NCI-H2081 treated with DMSO at 0.1 percent for 48 hours (cell line): ENCODE results near the gene SPNS2.
"Not testable (repeated sequence)": the region's sequence is repeated elsewhere in the genome, so short reads cannot be mapped to it uniquely, and the experiment has no call there.

Experiments used
- DNase-seq: peaks from one replicate; lab custom pipeline; 2025; lab: John Stamatoyannopoulos, UW

Gene SPNS2

DNA sequence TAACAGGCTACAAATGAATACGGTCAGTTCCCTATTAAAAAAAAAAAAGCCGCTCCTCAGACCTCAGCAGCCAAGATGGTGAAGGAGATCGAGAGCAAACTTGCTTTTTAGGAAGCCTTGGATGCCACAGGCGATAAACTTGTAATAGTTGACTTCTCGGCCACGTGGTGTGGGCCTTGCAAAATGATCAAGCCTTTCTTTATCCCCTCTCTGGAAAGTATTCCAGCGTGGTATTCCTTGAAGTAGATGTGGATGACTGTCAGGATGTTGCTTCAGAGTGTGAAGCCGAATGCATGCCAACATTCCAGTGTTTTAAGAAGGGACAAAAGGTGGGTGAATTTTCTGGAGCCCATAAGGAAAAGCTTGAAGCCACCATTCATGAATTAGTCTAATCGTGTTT lies 73.5 kb downstream of the SPNS2 start:
- DNase-seq: no peak

DNA sequence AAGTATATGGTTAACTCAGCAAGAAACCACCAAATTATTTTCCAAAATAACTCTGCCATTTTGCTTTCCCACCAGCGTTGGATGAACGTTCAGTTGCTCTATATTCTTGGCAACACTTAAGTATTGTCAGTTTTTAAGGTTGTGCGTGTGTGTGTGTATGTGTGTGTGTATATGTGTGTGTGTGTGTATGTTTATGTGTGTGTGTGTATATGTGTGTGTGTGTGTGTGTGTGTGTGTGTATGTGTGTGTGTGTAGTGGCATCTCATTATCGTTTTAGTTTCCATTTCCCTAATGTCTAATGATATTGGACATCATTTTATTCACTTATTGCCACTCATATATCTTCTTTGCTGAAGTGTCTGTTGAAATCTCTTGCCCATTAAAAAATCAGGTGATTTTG lies 74.4 kb downstream of the SPNS2 start:
- DNase-seq: no peak

DNA sequence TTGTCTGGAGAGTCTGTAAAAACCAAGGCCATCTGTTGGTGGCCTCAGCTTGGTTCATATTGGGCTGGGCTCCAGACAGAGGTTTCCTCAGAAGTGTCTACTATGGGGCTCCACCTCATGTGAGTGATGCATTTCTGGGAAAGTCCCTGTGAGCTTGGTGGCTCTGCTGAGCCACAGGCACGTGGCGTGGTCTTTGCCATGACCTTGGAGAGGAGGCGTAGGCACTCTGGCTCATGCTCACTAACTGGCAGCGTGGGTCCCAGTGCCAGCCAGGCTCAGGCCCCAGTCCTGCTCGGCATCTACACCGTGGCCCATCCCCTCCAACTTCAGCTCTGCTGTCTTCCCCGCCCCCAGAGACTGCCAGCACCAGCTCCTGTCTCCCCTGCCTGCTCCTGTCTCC lies 75.0 kb downstream of the SPNS2 start:
- DNase-seq: no peak

DNA sequence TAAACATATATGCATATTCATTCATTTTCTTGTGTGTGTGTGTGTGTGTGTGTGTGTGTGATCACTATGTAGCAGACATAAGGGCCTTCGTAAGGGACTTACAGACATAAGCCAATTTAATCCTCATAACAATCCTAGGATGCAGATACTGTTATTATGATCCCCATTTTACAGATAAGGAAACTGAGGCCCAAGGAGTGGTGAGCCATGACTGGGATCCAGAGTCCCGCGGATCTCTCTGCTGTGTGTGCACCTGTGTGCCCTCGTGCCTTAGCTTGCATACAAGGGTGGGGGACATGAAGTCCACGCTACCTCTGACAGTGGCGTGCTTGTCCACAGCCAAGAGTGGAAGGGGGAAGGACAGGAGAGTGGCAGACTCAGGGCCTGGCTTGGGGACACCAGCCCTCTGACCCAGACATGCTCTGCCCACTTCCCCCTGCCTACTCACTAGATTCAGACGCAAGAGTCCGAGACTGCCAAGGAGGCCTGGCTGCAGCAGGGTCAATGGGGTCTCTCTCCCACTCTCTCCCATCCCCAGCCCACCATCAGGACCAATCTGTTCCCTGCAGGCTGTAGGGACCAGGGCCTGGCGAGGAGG lies 75.9 kb downstream of the SPNS2 start:
- DNase-seq: no peak

DNA sequence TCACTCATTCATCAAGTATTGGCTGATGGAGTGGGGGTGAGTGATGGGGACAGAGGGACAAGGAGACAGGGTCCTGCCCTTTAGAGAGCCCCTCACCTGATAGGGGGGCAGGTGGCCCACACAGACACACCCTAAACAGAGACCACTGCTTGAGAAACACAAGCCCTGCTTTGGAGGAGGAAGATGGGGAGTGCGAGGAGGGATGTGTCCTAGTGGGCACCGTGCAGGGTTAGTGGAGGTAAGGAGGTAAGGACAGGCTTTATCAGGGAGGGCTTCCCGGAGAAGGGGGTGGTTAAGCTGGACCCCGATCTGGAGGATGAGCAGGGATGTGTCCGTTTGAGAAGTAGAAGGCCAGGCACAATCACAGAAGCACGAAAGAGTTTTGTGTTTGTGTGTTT lies 77.5 kb downstream of the SPNS2 start:
- no peak for DNase-seq

DNA sequence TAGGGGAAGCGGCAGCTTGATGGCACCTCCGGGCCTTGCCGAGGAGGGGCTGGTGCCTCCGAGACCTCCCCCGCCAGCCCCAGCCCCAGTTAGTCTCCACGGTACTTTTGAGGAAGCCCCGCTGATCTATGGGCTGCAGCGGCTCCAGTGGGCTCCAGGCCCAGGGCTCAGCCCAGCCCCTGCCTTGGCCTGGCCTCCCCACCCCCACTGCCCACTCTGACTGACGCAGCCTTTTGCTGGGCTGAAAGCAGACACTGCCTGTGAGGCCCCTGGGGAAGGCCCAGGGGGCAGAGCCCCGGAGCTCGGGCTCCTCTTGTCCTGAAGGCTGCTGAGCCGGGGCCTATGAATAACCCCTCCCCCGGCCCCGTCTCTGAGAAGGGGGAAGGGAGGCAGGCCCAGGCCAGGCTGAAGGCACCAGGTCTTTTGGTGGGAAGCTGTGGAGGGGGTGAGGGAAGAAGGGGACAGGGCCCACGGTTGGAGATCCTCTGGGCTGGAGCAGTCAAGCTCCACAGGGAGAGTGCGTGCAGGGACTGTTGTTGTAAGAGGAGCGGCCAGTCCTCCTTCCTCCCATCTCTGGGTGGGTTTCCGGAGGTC lies 78.1 kb downstream of the SPNS2 start:
- DNase-seq: no peak

DNA sequence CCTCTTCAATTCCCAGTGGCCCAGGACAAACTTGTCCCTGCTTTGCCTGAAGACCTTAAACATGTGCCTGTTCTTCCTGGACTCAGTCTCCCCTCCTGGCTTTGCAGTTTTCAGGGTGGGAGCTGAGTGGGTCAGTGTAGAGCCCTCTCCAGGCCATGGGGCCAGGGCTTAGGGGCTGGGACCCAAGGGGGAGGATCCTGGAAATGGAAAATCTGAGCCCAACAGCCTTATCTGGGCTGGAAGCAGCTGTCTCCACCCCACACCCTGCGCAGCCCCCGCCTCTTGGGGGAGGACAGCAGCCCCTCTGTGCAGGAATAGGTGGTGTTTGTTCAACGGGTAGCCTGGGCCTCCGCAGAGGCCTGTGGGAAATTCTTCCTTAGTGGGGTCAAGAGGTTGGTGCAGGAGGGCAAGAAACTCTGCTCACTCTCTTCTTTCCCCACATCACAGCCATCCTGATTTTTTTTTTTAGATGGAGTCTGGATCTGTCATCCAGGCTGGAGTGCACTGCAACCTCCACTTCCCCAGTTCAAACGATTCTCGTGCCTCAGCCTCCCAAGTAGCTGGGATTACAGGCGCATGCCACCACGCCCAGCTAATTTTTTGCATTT lies 78.8 kb downstream of the SPNS2 start:
- no peak for DNase-seq

DNA sequence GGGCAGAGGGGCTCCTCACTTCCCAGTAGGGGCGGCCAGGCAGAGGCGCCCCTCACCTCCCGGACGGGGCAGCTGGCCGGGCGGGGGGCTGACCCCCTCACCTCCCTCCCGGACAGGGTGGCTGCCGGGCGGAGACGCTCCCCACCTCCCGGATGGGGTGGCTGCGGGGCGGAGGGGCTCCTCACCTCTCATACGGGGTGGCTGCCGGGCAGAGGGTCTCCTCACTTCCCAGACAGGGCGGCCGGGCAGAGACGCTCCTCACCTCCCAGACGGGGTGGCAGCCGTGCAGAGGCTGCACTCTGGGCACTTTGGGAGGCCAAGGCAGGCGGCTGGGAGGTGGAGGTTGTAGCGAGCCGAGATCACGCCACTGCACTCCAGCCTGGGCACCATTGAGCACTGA lies 79.7 kb downstream of the SPNS2 start:
- not testable (repeated sequence) for DNase-seq

DNA sequence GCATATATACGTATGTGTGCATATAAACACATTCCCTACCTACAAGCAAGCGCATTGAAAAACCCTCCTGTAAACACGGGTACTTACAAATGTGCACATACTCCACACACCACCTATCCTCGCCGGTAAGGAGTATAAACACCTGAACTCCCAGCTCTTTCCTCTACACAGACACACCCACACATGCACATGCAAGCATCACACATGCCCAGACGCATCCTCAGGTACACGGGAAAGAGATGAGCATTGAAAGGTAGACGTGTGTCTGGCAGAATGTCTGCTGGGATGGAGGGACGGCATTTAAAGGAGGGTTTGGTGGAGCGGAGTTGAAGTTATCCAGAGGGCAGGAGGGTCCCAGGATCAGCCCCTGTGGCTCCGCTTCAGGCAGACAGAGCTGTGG lies 81.0 kb downstream of the SPNS2 start:
- DNase-seq: no peak

DNA sequence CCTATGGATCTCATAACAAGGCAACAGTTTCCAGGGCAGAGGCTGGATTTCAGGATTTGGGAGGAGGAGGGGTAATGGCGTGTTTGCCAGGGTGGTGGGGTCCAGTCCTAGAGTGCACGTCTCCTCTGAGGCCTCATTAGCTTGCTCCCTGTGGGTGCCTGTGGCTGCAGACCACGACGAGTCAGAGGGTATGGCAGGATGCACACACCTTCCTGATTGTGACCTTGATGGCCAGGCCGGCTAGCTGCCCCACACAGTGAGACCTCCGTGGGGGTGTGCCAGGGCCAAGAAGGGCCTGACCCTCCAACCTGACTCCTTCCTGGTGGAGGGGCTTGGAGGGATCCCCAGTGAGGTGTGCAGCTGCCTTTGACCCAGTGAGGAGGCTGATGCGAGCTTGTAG lies 81.6 kb downstream of the SPNS2 start:
- DNase-seq: no peak

DNA sequence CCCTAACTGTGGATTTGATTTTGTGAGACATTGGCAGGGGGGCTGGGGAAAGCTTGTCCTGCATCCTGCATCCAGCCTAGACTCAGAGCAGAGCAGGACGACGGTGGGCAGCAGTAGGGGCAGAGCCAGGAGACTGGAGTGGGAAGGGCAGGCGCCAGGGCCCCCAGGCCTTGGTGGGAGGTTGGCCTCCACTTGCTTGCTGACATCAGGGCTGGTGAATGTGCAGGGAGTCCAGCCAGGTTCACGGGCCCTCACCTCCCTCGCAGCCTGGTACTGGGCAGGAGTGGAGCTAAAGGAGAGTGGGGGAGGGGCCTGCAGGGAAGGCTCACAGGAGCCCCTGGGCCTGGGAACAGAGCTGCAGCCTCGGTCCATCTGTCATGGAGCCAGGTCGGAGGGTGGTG lies 83.4 kb downstream of the SPNS2 start:
- DNase-seq: no peak

DNA sequence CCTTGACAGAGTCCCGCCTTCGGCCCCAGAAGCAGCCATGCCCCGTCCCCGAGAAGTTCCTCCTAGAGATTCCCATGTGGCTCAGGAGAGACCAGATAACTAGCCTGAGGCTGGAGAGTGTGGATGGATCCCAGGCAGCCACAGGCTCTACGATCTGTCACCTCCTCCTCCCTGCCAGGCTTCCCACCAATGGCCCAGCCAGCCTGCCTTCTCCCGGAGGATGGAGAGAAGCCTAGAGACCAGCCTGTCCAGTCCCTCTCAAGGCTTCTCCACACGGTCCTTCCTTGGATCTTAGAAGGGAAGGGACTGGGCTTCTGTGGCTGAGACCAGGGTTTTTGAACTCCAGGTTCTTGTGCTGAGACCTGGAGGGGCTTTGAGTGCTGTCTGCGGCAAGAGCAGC lies 84.0 kb downstream of the SPNS2 start:
- no peak for DNase-seq

DNA sequence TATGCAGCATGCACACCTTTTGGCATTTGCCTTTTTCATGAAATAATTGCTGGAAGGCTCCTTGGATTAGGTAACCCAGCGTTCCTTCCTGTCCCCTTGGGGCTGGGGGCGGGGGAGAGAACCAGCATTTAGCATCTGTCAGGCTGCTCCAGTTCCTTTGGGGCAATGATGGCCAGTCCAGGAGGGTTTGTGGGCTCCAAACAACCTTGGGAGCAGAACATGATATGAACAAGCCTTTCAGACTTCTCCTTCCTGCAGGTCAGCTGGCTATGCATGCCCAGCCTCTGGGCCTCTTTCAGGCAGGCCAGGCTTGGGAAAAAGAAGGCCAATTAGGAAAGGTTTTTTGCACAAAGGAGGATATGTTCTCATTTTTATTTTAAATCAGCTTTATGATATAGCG lies 84.5 kb downstream of the SPNS2 start:
- DNase-seq: no peak

DNA sequence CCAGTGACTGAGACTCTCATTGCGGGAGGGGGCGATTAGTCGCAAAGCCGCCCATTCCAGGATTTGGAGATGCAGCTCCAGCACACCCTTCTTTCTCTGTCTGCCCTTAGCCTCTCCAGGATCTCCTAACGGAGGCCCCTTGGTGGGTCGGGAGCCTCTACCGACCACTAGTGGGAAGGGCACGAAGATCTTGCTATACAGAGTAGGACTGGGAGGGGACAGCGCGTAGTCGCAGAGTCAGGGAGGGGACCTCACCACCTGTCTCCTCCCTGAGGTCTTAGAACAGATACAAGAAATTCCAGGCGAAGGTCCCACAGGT lies 85.1 kb downstream of the SPNS2 start:
- DNase-seq: no peak

DNA sequence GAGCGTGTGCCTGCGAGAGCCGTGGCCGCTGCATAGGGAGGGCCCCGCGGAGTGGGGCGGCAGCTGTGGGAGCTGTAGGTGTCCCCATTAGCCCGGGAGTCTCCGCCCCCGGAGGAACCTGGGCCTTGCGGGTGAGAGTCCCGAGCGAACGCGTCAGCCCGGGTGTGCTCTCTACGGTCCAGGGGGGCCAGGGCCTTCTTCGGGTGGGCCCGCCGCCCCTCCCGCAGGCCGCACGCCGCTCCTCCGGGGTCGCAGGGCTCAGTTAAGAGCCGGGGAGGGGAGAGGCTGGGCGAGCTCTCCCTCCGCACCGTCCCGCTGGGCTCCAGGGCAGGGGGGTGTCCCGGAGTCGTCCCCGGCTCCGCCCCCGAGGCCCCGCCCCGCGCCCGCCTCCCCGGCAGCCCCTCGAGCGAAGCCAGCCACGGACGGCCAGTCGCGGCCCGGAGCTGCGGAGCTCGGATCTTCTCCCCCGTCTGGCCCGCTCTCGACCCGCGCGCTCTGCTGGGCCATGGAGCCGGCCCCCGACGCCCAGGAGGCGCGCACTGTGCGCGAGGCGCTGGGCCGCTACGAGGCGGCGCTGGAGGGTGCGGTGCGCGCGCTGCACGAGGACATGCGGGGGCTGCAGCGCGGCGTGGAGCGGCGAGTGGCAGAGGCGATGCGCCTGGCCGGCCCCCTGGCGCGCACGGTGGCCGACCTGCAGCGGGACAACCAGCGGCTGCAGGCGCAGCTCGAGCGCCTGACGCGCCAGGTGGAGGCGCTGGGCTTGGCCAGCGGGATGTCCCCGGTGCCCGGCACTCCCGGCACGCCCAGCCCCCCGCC lies 85.6 kb downstream of the SPNS2 start, which contains the start of gene SMTNL2:
SMTNL2 (plus strand) TSS at position 429 of the 816 bp plus-strand sequence; CDS start at position 506, 77 bp downstream.
- DNase-seq: no peak

DNA sequence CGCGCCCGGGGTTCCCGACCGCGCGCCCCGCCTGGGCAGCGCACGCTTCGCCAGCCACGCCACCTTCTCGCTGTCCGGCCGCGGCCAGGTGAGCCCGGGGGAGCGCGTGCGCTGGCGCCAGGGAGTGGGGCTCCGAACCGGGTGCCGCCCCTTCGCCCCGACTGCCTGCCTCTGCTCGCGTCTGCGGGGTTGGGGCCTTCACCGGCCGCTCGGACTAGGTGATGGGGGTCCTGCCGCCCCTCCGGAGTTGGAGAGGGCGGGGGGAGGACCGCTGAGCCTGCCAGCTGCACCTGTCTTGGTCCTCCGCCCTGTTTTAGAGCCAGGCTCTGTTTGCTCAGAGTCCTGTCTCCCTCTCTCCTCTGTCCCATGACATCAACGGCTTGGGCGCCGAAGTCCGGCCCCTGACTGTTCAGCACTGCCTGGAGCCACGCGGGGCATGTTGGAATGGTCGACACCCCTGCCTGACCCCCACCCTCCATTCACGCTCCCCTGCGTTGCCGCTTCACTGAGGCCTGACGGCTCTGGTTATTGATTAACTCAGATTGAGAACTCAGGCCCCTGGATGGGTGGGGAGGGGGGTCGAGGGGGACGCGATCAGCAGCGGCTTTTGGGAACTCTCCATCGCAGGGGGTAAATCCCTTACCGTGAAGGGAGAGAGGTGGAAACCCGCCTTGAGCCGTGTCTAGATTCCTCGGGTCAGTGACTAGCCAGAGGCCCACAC lies 86.4 kb downstream of the SPNS2 start:
- no peak for DNase-seq

DNA sequence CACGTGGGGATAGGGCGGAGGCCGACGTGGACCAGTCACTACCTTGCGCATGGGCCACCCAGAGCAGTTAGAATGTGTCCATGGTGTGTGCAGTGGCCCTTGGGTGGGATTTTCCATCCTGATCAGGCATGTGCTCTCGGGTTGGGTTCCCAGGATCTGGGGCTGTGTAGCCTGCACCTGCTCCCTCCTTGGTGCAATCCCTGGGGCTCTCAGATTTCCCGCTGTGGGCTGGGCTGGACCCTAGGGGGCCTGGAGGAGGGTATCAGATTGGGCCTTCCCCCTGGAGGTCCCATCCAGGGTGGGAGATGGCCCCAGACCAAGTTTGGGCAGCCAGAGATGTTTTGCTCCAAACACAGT lies 86.9 kb downstream of the SPNS2 start:
- DNase-seq: no peak

DNA sequence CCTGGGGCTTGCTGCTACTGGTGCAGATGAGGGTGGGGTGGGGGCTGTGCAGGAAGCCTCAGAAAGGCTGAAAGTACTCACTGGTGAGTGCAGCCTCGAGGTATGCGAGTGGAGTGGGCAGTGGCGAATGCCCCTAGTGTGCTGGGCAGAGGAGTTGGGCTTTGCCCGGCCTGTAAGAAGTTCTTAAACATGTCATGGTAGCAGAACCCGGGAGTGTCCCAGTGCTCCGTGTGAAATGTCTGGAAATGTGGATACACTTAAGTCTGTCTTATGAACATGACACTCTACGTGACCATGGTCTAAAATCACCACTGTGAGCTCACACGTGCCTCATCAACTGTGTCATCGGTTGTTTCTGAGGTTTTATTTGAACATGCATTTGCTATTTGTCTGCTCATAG lies 87.4 kb downstream of the SPNS2 start:
- no peak for DNase-seq

DNA sequence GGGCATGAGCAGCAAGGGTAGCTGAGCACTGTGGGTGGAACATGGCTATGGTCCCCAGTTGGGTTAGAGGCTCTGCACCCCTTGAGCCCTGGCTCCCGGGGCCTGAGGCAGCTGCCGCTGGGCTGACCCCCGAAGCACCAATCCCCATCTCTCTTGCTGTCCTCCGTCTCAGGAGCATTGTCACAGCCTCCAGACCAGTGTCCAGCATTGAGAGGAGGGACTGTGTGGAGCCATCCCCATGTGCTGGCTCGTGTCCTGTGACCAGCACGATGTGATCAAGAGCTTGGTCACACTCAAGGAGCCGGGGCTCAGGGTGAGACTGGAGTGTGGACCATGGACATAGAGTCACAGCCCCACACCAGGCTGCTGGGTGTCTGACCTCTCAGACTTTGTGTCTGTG lies 88.5 kb downstream of the SPNS2 start:
- no peak for DNase-seq

DNA sequence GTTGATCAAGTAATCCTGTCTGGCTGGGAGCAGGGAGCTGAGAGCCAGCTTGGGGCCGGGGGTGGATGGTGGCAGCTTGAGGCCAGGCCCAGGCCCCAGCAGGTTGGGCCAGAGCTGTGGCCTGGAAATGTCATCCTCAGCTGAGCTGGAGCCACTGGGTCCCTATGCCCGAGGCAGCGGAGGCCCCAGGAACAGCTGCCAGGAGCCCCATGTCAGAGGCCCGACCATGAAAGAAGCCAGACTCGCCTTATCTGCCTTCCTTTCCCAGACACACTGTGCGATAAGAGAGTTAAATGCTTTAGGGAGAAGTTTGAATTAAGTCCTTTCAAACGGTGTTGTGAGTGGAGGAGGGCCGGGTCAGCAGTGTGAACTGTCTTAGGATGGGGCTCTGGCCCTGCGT lies 89.1 kb downstream of the SPNS2 start:
- DNase-seq: no peak

DNA sequence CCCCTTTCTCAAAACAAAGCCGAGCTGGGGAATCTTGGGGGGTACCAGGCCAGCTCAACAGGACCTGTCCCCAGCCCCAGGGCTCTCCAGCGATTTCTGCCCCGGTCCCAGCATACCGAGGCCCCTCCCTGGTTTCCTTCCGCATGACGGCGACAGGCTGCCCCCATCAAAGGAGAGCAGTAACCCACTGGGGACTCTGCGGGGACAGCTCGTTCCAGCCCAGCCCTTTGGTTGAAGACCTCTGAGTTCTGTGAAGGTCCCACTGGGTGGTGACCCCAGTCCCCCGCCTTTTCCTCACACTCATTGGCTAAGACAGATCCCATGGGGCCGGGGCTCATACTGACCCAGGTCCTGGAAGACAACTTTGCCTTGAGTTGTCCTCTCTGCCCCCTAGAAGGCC lies 89.7 kb downstream of the SPNS2 start:
- no peak for DNase-seq
